ENCODE measurements around the gene HERC4. TPM values are rescaled to one million over a fixed set of nuclear protein-coding genes. Genes with fewer than 3 reads are reported as not detected.

HERC4 gene
- total RNA-seq, 1 experiment from 2014 or later, result 95.2 TPM

- CTCF ChIA-PET, result interaction anchor here (0.8 to 1.2 kb wide), 3 partner anchors 9 to 112 kb away, joined by 3 to 4 read pairs (median 3); no protein-coding TSS in a partner anchor
- Mint-ChIP-seq H3K4me3 (ENCODE audit: low read depth, unreplicated experiment) (peak overlapping the region; percentile 52), H3K27ac (ENCODE audit: unreplicated experiment) (peak overlapping the region; percentile 78), H3K9me3 (ENCODE audit: low read depth, unreplicated experiment) (no peaks in the 10 kb centered on the region), H3K27me3 (ENCODE audit: unreplicated experiment) (no peaks in the 10 kb centered on the region), H3K36me3 (ENCODE audit: insufficient read depth, unreplicated experiment) (peaks cover 5% of the 10 kb centered on the region), H3K4me1 (ENCODE audit: low read depth, unreplicated experiment) (peaks cover 34% of the 10 kb centered on the region)
- no peak for TF ChIP-seq CTCF (IDR thresholded peaks at IDR 0.05; ENCODE audit: unreplicated experiment)
- intact Hi-C loops (cut with micrococcal nuclease; ENCODE audit: unreplicated experiment), result loop anchor here (10.0 kb wide), 1 partner anchor 233 kb away; no protein-coding TSS in a partner anchor
- BruUV-seq (replicated peaks), result TSS peak; percentile 79
- peak; percentile 55 for DNase-seq
Observed at GRCh38 chr10:68087685-68088401, 12.8 kb upstream of the HERC4 start.

GRCh38 chr10:68086910-68087684 lies 12.0 kb upstream of the HERC4 start:
- no peak for DNase-seq
- intact Hi-C loops (cut with micrococcal nuclease; ENCODE audit: unreplicated experiment), result loop anchor here (10.0 kb wide), 1 partner anchor 232 kb away; no protein-coding TSS in a partner anchor
- H3K4me3 Mint-ChIP-seq (ENCODE audit: low read depth, unreplicated experiment), result peak overlapping the region; percentile 52
- peak overlapping the region; percentile 78 for H3K27ac Mint-ChIP-seq (ENCODE audit: unreplicated experiment)
- H3K4me1 Mint-ChIP-seq (ENCODE audit: low read depth, unreplicated experiment), result peaks cover 34% of the 10 kb centered on the region
- H3K9me3 Mint-ChIP-seq (ENCODE audit: low read depth, unreplicated experiment), result no peaks in the 10 kb centered on the region
- CTCF ChIA-PET, result interaction anchor here (0.8 to 1.2 kb wide), 3 partner anchors 10 to 113 kb away, joined by 3 to 4 read pairs (median 3); no protein-coding TSS in a partner anchor
- H3K36me3 Mint-ChIP-seq (ENCODE audit: insufficient read depth, unreplicated experiment), result peaks cover 9% of the 10 kb centered on the region
- no peaks in the 10 kb centered on the region for H3K27me3 Mint-ChIP-seq (ENCODE audit: unreplicated experiment)
- no peak for TF ChIP-seq CTCF (IDR thresholded peaks at IDR 0.05; ENCODE audit: unreplicated experiment)
- no TSS peak for BruUV-seq (replicated peaks)

GRCh38 chr10:68086011-68086410 lies 10.9 kb upstream of the HERC4 start:
- CTCF ChIA-PET, result interaction anchor here (0.6 kb wide), 1 partner anchor 108 kb away, joined by 3 read pairs; no protein-coding TSS in a partner anchor
- Mint-ChIP-seq H3K27me3 (ENCODE audit: unreplicated experiment) (no peaks in the 10 kb centered on the region), H3K27ac (ENCODE audit: unreplicated experiment) (no peak overlapping the region), H3K4me1 (ENCODE audit: low read depth, unreplicated experiment) (peaks cover 38% of the 10 kb centered on the region), H3K4me3 (ENCODE audit: low read depth, unreplicated experiment) (no peak overlapping the region), H3K9me3 (ENCODE audit: low read depth, unreplicated experiment) (no peaks in the 10 kb centered on the region), H3K36me3 (ENCODE audit: insufficient read depth, unreplicated experiment) (peaks cover 9% of the 10 kb centered on the region)
- no TSS peak for BruUV-seq (replicated peaks)
- no peak for DNase-seq
- no peak for TF ChIP-seq CTCF (IDR thresholded peaks at IDR 0.05; ENCODE audit: unreplicated experiment)
- intact Hi-C loops (cut with micrococcal nuclease; ENCODE audit: unreplicated experiment), result loop anchor here (10.0 kb wide), 1 partner anchor 231 kb away; no protein-coding TSS in a partner anchor

GRCh38 chr10:68084469-68084868 lies 9.4 kb upstream of the HERC4 start:
- Mint-ChIP-seq H3K9me3 (ENCODE audit: low read depth, unreplicated experiment) (no peaks in the 10 kb centered on the region), H3K27ac (ENCODE audit: unreplicated experiment) (no peak overlapping the region), H3K4me1 (ENCODE audit: low read depth, unreplicated experiment) (peaks cover 43% of the 10 kb centered on the region), H3K4me3 (ENCODE audit: low read depth, unreplicated experiment) (no peak overlapping the region), H3K27me3 (ENCODE audit: unreplicated experiment) (no peaks in the 10 kb centered on the region), H3K36me3 (ENCODE audit: insufficient read depth, unreplicated experiment) (peaks cover 8% of the 10 kb centered on the region)
- intact Hi-C loops (cut with micrococcal nuclease; ENCODE audit: unreplicated experiment), result loop anchor here (10.0 kb wide), 1 partner anchor 230 kb away; no protein-coding TSS in a partner anchor
- DNase-seq, result no peak
- no TSS peak for BruUV-seq (replicated peaks)
- TF ChIP-seq CTCF (IDR thresholded peaks at IDR 0.05; ENCODE audit: unreplicated experiment), result no peak
- CTCF ChIA-PET, result interaction anchor here (0.7 to 2.4 kb wide), 2 partner anchors 73 to 146 kb away, joined by 5 to 19 read pairs; no protein-coding TSS in a partner anchor

Data from Calu3 (cell line).